ENCODE measurements around the gene ADM5.

- TF ChIP-seq POLR2A (IDR thresholded peaks at IDR 0.05; ENCODE audit: low read depth, low read length): no peak
- no peak for TF ChIP-seq MAX (IDR thresholded peaks at IDR 0.05; ENCODE audit: low read depth, low read length)
- no peak for TF ChIP-seq CTCF (IDR thresholded peaks at IDR 0.05 in 2 of 3, conservative IDR thresholded peaks at IDR 0.05 in 1 of 3; ENCODE audit: control insufficient read depth in 2 of 3, extremely low read depth in 1 of 3, insufficient read depth in 1 of 3, low read depth in 3 of 3, low read length in 3 of 3)
These were observed 46.8 kb upstream of the ADM5 start for GRCh38 chr19:49642492-49643035.
